ENCODE measurements around the gene FN1. TPM values are rescaled to one million over a fixed set of nuclear protein-coding genes. Genes with fewer than 3 reads are reported as not detected.

The FN1 gene
- total and polyA plus RNA-seq, 12 donors: 67.8 to 888 (median 136) TPM

DNA sequence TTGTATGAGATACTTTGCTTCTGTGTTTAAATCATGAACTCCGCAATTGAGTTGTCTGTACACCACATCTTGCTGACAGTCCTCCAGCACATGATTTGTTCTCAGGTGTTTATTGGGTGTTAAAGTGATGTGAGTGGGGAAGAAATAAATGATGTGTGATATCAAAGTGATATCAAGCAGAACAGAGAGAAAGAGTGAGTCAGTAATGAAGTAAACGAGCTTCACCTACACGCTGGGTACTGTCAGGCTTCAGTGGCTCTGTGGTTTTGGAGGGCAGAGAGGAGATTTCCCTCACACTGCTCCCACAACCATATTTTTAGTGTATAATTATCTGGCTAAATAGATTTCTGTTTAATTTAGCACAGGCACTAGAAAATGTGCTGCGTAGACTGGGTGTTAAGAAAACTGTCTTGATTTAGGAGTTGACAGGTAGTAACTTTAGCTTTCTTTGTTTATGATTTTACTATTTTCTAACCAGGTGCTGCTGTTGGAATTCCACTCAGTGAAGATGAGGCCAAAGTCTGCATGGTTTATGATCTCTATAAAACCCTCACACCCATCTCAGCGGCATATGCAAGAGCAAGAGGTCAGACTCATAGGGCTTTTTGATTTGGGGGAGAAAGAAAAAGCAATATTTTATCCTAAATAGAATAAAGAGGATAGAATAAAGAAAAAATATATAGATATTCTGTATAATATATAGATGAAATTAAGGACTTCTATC is 102.8 kb downstream of the FN1 start:
- TF ChIP-seq, protein P1, sequence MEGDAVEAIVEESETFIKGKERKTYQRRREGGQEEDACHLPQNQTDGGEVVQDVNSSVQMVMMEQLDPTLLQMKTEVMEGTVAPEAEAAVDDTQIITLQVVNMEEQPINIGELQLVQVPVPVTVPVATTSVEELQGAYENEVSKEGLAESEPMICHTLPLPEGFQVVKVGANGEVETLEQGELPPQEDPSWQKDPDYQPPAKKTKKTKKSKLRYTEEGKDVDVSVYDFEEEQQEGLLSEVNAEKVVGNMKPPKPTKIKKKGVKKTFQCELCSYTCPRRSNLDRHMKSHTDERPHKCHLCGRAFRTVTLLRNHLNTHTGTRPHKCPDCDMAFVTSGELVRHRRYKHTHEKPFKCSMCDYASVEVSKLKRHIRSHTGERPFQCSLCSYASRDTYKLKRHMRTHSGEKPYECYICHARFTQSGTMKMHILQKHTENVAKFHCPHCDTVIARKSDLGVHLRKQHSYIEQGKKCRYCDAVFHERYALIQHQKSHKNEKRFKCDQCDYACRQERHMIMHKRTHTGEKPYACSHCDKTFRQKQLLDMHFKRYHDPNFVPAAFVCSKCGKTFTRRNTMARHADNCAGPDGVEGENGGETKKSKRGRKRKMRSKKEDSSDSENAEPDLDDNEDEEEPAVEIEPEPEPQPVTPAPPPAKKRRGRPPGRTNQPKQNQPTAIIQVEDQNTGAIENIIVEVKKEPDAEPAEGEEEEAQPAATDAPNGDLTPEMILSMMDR (IDR thresholded peaks at IDR 0.05): no peak
- Histone ChIP-seq H3K27me3 (no peaks in the 10 kb centered on the region), H3K4me1 (no peaks in the 10 kb centered on the region), H3K27ac (no peak overlapping the region), H3K4me3 (no peak overlapping the region), H3K9me3 (no peaks in the 10 kb centered on the region), H3K36me3 (peaks cover 0 to 85% (median 9%) of the 10 kb centered on the region in 9 donors)
- intact Hi-C loops (cut with DNase I): no loop called here
- ATAC-seq (no peak), DNase-seq (no peak)
- 95 to 97% methylated on average over 5 of the region's 5 CpGs for WGBS, 2 donors

DNA sequence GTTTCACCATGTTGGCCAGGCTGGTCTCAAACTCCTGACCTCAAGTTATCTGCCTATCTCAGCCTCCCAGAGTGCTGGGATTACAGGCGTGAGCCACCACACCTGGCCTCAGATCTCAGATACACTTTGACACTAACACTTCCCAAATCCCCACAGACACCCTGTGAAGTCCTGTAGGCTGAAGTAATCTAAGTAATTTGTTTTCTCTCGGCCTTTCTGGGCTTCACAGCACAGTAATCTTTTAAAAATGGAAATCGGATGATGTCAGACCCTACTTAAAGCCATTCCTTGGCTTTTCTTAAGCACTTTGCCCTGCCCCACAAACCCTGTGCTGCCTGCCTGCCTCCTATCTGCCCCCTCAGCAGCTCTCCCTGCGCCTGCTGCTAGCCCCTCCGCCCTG is 107.8 kb downstream of the FN1 start:
- WGBS, 2 donors: 90 to 95% methylated on average over 5 of the region's 5 CpGs
- DNase-seq (no peak), ATAC-seq (no peak)
- H3K4me1 ChIP-seq: no peaks in the 10 kb centered on the region
- peaks cover 0 to 82% (median 16%) of the 10 kb centered on the region in 9 donors for H3K36me3 ChIP-seq
- TF ChIP-seq, protein P1 (IDR thresholded peaks at IDR 0.05): no peak
- no peaks in the 10 kb centered on the region for H3K27me3 ChIP-seq
- no peak overlapping the region for H3K4me3 ChIP-seq
- intact Hi-C loops (cut with DNase I): no loop called here
- H3K9me3 ChIP-seq: no peaks in the 10 kb centered on the region
- H3K27ac ChIP-seq: no peak overlapping the region

DNA sequence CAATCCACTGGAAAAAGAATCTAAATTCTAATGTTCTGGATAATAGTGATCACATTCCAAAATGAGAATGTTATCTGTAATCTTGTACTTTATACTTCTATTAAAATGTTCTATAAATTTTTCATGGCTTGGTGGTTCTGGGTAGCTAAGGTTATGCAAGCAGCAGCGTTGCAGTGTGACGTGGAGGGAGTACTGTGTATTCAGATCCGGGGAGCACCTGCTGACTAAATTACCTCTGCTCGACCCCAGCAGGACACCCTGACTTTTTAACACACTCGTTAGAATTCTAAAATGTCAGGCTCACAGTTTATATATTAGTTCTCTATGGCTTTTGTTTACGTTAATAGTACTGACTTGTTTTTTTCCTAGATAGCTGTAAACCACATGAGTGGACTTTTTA is 111.1 kb downstream of the FN1 start:
- Histone ChIP-seq H3K4me3 (no peak overlapping the region), H3K9me3 (no peaks in the 10 kb centered on the region), H3K27ac (no peak overlapping the region), H3K27me3 (no peaks in the 10 kb centered on the region), H3K4me1 (no peaks in the 10 kb centered on the region), H3K36me3 (peaks cover 0 to 96% (median 19%) of the 10 kb centered on the region in 9 donors)
- no peak for DNase-seq
- ATAC-seq: no peak
- TF ChIP-seq, protein P1 (IDR thresholded peaks at IDR 0.05): no peak
- intact Hi-C loops (cut with DNase I): no loop called here
- WGBS, 2 donors: 83 to 85% methylated on average over 6 of the region's 6 CpGs

DNA sequence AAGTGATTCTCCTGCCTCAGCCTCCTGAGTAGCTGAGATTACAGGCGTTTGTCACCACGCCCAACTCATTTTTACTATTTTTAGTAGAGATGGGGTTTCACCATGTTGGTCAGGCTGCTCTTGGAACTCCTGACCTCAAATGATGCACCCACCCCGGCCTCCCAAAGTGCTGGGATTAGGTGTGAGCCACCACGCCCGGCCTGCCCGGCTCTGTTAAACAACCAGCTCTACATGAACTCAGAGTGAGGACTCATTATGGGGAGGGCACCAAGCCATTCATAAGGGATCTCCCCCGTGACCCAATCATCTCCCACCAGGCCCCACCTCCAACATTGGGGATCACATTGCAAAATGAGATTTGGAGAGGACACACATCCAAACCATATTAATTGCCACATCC is 115.2 kb downstream of the FN1 start:
- DNase-seq: no peak
- Histone ChIP-seq H3K4me1 (no peaks in the 10 kb centered on the region), H3K36me3 (peaks cover 0 to 82% (median 11%) of the 10 kb centered on the region in 9 donors), H3K27me3 (no peaks in the 10 kb centered on the region), H3K27ac (no peak overlapping the region), H3K4me3 (no peak overlapping the region), H3K9me3 (no peaks in the 10 kb centered on the region)
- TF ChIP-seq, protein P1 (IDR thresholded peaks at IDR 0.05): no peak
- no peak for ATAC-seq
- 89 to 93% methylated on average over 7 of the region's 7 CpGs for WGBS, 2 donors
- intact Hi-C loops (cut with DNase I): no loop called here
